Omental fat pad (tissue), 4 donors: Measurements from ENCODE around the gene PPFIA3. TPM values are rescaled to one million over a fixed set of nuclear protein-coding genes. Genes with fewer than 3 reads are reported as not detected.
"Not testable (repeated sequence)": the region's sequence is repeated elsewhere in the genome, so short reads cannot be mapped to it uniquely, and the experiment has no call there.

Source experiments
- ATAC-seq: fragments of 150-250 bp; one replicate; pipeline ENCODE4 v1.9.1; 2016; ENCODE audit warnings: mild to moderate bottlenecking, moderate library complexity; ENCODE audit not compliant: low FRiP score
- DNase-seq: peaks from one replicate; pipeline ENCODE4 v3.0.0-alpha.2; 2019; ENCODE audit warnings: low spot score
- CTCF ChIP-seq, 3 donors: fragments of 450-650 bp; IDR thresholded peaks; one replicate each; pipeline ENCODE4 v1.5.1; 2016 to 2017; ENCODE audit warnings: antibody characterized with exemption in 3 of 3, mild to moderate bottlenecking in 3 of 3, moderate library complexity in 2 of 3
- total RNA-seq, 4 donors: library from RNA; depleted of rRNA; stranded (reverse); fragments of >200 nt; gene quantifications; one replicate each; pipeline ENCODE4 v1.1.0, GENCODE V29; 2016

Gene PPFIA3
- 10 to 100 TPM in 1 of 4 donors, 1 to 10 TPM in 3; 1.6 to 11.2 (median 4.1) TPM for total RNA-seq

- ATAC-seq (peak; percentile 34), DNase-seq (no peak)
- no peak for TF ChIP-seq CTCF (IDR thresholded peaks at IDR 0.05)
These were observed at the start of gene PPFIA3 for GRCh38 chr19:49119411-49120324. PPFIA3 (plus strand) TSS chr19:49119544; CDS start chr19:49127874, 8,330 bp downstream.

GRCh38 chr19:49070416-49070815 is 48.9 kb upstream of the PPFIA3 start:
- ATAC-seq = no peak
- DNase-seq = no peak

GRCh38 chr19:49071860-49072547 is 47.3 kb upstream of the PPFIA3 start:
- DNase-seq (no peak), ATAC-seq (no peak)
- TF ChIP-seq CTCF (IDR thresholded peaks at IDR 0.05) = no peak

More at GRCh38 chr19:49070416-49070815, 48.9 kb upstream of the PPFIA3 start:
- no peak for TF ChIP-seq CTCF (IDR thresholded peaks at IDR 0.05)

- TF ChIP-seq CTCF (IDR thresholded peaks at IDR 0.05) = no peak
- no peak for DNase-seq
- ATAC-seq = no peak
These were observed 45.6 kb upstream of the PPFIA3 start for GRCh38 chr19:49073514-49074378.

- peak in 1 of 3 donors; percentile 16 for TF ChIP-seq CTCF (IDR thresholded peaks at IDR 0.05)
- DNase-seq, ATAC-seq: not testable (repeated sequence)
These were observed 44.5 kb upstream of the PPFIA3 start for GRCh38 chr19:49074869-49075268.

GRCh38 chr19:49080392-49080791 is 39.0 kb upstream of the PPFIA3 start:
- DNase-seq (no peak), ATAC-seq (no peak)
- no peak for TF ChIP-seq CTCF (IDR thresholded peaks at IDR 0.05)
